RWPE1 (cell line): ENCODE results near the gene RECQL5.

ENCODE experiments used
- CTCF ChIA-PET: fragments of 350-600 bp; sonication (Branson Sonifier 250); formaldehyde crosslinking; extraction: SDS; loops from one replicate; lab custom pipeline; 2021; lab: Yijun Ruan, JAX
- POLR2A ChIA-PET: fragments of 400-600 bp; formaldehyde crosslinking; extraction: SDS; loops from one replicate; lab custom pipeline; 2020; ENCODE audit warnings: antibody characterized with exemption; ENCODE audit not compliant: low non-redundant PET; lab: Yijun Ruan, JAX
- DNase-seq: peaks from one replicate; pipeline ENCODE4 v3.0.0; 2012; ENCODE audit warnings: low spot score
- H3K27ac ChIP-seq: fragments of 450-650 bp; 2 replicates; pipeline ENCODE4 v1.5.1; 2017
- TF ChIP-seq, protein P1 (sequence below): fragments of 450-650 bp; conservative IDR thresholded peaks from 2 replicates; pipeline ENCODE4 v1.5.1; 2017; ENCODE audit warnings: low read depth, mild to moderate bottlenecking

RECQL5 gene

GRCh38 chr17:75627094-75627493, 39.9 kb downstream of the RECQL5 start:
- TF ChIP-seq, protein P1, sequence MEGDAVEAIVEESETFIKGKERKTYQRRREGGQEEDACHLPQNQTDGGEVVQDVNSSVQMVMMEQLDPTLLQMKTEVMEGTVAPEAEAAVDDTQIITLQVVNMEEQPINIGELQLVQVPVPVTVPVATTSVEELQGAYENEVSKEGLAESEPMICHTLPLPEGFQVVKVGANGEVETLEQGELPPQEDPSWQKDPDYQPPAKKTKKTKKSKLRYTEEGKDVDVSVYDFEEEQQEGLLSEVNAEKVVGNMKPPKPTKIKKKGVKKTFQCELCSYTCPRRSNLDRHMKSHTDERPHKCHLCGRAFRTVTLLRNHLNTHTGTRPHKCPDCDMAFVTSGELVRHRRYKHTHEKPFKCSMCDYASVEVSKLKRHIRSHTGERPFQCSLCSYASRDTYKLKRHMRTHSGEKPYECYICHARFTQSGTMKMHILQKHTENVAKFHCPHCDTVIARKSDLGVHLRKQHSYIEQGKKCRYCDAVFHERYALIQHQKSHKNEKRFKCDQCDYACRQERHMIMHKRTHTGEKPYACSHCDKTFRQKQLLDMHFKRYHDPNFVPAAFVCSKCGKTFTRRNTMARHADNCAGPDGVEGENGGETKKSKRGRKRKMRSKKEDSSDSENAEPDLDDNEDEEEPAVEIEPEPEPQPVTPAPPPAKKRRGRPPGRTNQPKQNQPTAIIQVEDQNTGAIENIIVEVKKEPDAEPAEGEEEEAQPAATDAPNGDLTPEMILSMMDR, result no peak
- ChIA-PET POLR2A (no interaction called here), CTCF (interaction anchor here (1.0 kb wide), 1 partner anchor 13 kb away, joined by 3 read pairs; no protein-coding TSS in a partner anchor)
- peak overlapping the region; percentile 34 for H3K27ac ChIP-seq
- DNase-seq, result no peak

DNA sequence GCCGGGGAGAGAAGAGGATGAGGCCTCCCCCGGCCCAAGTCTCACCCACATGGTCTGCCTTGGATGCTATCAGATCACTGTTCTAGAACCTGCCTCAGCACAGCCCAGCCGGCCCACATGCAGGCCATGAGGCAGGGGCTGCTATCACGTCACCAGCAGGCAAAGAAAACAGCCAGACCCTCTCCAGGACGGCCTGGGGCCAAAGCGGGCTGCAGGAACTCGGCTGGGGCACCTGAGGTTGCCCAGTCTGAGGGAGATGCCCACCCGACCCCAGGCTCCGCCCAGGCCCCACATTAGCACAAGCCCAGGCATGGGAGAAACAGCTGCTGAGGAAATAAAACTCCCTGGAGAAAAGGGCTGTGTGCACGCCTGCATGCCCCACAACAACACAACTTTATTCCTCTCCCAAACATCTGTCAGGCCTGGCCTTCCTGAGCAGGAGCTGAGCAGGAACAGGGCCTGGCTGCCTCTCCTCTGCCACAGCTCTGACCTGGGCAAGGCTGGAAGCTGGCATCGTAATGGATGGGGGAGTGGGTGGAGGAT, 40.4 kb downstream of the RECQL5 start:
- DNase-seq, result no peak
- peak overlapping the region; percentile 34 for H3K27ac ChIP-seq
- TF ChIP-seq, protein P1, result no peak
- ChIA-PET POLR2A (no interaction called here), CTCF (interaction anchor here (1.0 kb wide), 1 partner anchor 13 kb away, joined by 3 read pairs; no protein-coding TSS in a partner anchor)

DNA sequence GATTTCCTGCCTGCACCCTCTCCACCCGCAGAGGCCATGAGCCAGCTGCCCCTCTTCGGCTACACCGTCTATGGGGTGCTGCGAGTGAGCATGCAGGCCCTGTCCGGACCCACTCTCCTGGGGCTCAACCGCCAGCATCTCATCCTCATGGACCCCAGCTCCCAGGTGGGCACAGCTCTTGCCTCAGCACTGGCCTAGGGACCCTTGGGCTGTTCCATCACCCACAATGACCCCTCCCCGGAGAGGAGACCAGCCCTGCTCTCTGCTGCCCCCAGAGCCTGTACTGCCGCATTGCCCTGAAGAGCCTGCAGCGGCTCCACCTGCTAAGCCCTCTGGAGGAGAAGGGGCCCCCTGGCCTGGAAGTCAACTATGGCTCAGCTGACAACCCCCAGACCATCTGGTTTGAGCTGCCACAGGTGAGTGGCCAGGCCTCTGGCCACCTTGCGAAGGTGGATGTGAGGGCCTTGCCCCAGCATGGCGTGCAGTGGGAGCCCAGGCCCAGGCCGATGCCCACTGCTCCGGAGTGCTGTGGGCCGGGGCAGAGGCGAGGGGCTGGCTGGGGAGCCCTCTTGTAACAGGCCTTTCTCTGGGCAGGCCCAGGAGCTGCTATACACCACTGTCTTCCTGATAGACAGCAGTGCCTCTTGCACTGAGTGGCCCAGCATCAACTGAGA, 41.0 kb downstream of the RECQL5 start:
- TF ChIP-seq, protein P1, result peak; percentile 80
- DNase-seq, result peak; percentile 32
- H3K27ac ChIP-seq, result peak overlapping the region; percentile 34
- ChIA-PET POLR2A (no interaction called here), CTCF (interaction anchor here (0.5 to 3.7 kb wide), 12 partner anchors 8 to 354 kb away, joined by 3 to 50 read pairs (median 4); partner anchors contain the start of gene SMIM5)

DNA sequence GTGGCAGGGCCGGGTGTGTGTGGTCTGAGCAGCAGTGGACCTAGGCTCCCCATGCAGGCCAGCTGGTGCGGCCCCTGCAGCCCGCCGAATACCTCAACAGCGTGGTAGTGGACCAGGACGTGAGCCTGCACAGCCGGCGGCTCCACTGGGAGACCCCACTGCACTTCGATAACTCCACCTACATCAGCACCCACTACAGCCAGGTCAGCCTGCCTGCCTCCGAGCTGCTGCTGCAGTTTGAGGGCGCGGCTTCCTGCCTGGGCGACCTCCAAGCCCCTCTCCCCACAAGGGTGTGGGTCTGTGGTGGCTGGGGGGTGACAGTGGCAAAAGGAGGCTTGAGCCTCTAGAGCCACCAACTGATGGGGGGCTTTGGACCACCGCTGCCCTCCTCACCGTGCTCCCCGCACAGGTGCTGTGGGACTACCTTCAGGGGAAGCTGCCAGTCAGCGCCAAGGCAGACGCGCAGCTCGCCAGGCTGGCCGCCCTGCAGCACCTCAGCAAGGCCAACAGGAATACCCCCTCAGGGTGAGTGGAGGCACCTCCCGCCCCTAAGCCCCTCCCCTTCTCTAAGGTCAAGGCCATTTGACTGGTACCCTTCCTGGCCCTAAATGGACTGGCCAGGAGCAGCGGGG, 42.1 kb downstream of the RECQL5 start:
- DNase-seq, result no peak
- H3K27ac ChIP-seq, result peak overlapping the region; percentile 9; the same call in 1 of the 2 replicates
- CTCF ChIA-PET, result interaction anchor here (0.5 to 3.7 kb wide), 10 partner anchors 8 to 304 kb away, joined by 3 to 50 read pairs (median 4); partner anchors contain the start of genes RECQL5, SAP30BP and SMIM5
- POLR2A ChIA-PET, result no interaction called here
- TF ChIP-seq, protein P1, result no peak

- POLR2A ChIA-PET, result no interaction called here
- CTCF ChIA-PET, result interaction anchor here (3.7 kb wide), 1 partner anchor 9 kb away, joined by 50 read pairs; the partner anchor contains the start of gene SMIM5
- peak overlapping the region; percentile 9; the same call in 1 of the 2 replicates for H3K27ac ChIP-seq
Measured at GRCh38 chr17:75624021-75624420, 42.9 kb downstream of the RECQL5 start.

More at GRCh38 chr17:75624021-75624420, 42.9 kb downstream of the RECQL5 start:
- DNase-seq, result no peak
- TF ChIP-seq, protein P1, result no peak
